Heart right ventricle (tissue), 16 donors: ENCODE data around the gene TMEM51. TPM values are rescaled to one million over a fixed set of nuclear protein-coding genes. Genes with fewer than 3 reads are reported as not detected.

Experiments
- ATAC-seq, 8 donors: fragments of 200-7000 bp; cut with Tn5 transposase; one replicate each; pipeline ENCODE4 v1.9.1; 2020; ENCODE audit warnings: mild to moderate bottlenecking in 8 of 8, moderate library complexity in 8 of 8, moderate number of reproducible peaks in 1 of 8
- DNase-seq, 2 donors: peaks; one replicate each; pipeline ENCODE4 v3.0.0-alpha.2; 2020
- H3K27ac ChIP-seq, 10 donors: fragments of 200-600 bp; sonication (generic) in 2 of 10; one replicate each; pipeline versions ENCODE4 v1.5.0 to v1.8.0; 2020 to 2022; ENCODE audit warnings: mild to moderate bottlenecking in 3 of 10
- H3K27me3 ChIP-seq, 7 donors: fragments of 200-600 bp; one replicate each; pipeline ENCODE4 v1.8.0; 2021 to 2022; ENCODE audit warnings: mild to moderate bottlenecking in 2 of 7
- H3K36me3 ChIP-seq, 9 donors: fragments of 200-600 bp; sonication (generic) in 1 of 9; one replicate each; pipeline versions ENCODE4 v1.5.0 to v1.8.0; 2020 to 2022; ENCODE audit warnings: mild to moderate bottlenecking in 2 of 9
- H3K4me1 ChIP-seq, 9 donors: fragments of 200-600 bp; sonication (generic) in 1 of 9; one replicate each; pipeline versions ENCODE4 v1.5.0 to v1.8.0; 2020 to 2022; ENCODE audit warnings: mild to moderate bottlenecking in 4 of 9
- H3K4me3 ChIP-seq, 10 donors: fragments of 200-600 bp; sonication (generic) in 2 of 10; one replicate each; pipeline versions ENCODE4 v1.5.0 to v1.8.0; 2020 to 2022; ENCODE audit warnings: mild to moderate bottlenecking in 7 of 10, moderate library complexity in 2 of 10
- H3K9me3 ChIP-seq, 11 donors: fragments of 200-600 bp in 10 of 11; sonication (generic) in 2 of 11; one replicate each; pipeline versions ENCODE4 v1.5.0 to v1.8.0; 2013 to 2022; ENCODE audit warnings: mild to moderate bottlenecking in 2 of 11, control low read depth in 1 of 11, moderate library complexity in 1 of 11
- WGBS, 2 donors: extraction: QIAGEN DNeasy Blood & Tissue Kit; methylation state at CpG; one replicate each; pipeline ENCODE4 v1.1.7; 2013; ENCODE audit warnings: inconsistent platforms in 1 of 2; 5-methylcytosine and 5-hydroxymethylcytosine counted together
- intact Hi-C, 10 donors: fragments of 100-400 bp; cut with DNase I; formaldehyde crosslinking; loops; one replicate each; pipeline versions ENCODE4 v1.11.1 to v1.14.2; 2022
- polyA plus RNA-seq, 2 donors: library from polyadenylated mRNA; stranded (reverse); fragments of 200-250 nt; gene quantifications; one replicate each; pipeline ENCODE4 v1.2.3, GENCODE V29; 2013
- total RNA-seq, 10 donors: library from RNA; stranded (reverse); fragmentation: NEBNext Ultra II Directional in 3 of 10; extraction: Animal tissue kit (Norgen Biotek cat#: 25700) in 3 of 10; gene quantifications; one replicate each; pipeline versions ENCODE4 v1.2.1 to v1.2.4, GENCODE V29; 2021 to 2023
- TF ChIP-seq, protein P1 (sequence below), 9 donors: fragments of 200-600 bp; sonication (generic) in 2 of 9; IDR thresholded peaks; one replicate each; pipeline versions ENCODE4 v1.5.0 to v1.8.0; 2021 to 2022; ENCODE audit warnings: antibody characterized with exemption in 9 of 9, mild to moderate bottlenecking in 5 of 9, moderate library complexity in 1 of 9
- donor health status: Arrhythmogenic right ventricular cardiomyopathy.
- donor health status: ischemic (EF 13 %, LVEDD 7.1; RV severe dilation, severe dysfunction).
- donor health status: healthy with polysubstance abuse.
- donor health status: DM: no; HTN: yes; CAD: no.
- donor health status: DM: no; HTN: no; CAD: no.
- donor health status: ischemic (EF 25% LVEDD 6.9; RV normal size, moderate dysfunction).
- donor health status: ischemic (EF 25% LVEDD 5.7; RV mildly dilated, moderate dysfunction).
- donor health status: healthy.
- donor health status: DM: yes; HTN: yes; CAD: no.
- donor health status: Ischemic cardiomyopathy.
- donor health status: ischemic (EF 35%, LVEDD 5.7; RV mildly dilated, moderate dysfunction).
- donor health status: nonischemic (EF 11% LVEDD 7.7; RV severe dilation, severe dysfunction).
- donor health status: DM: yes; HTN: yes; CAD: no.
- donor health status: PGD.
- donor health status: ischemic (EF 29% LVEDD 5.4; RV normal size, mild dysfunction).
- donor health status: nonischemic (EF 23%, LVEDD 6.1; RV moderate dilation, normal function).

The TMEM51 gene
- total and polyA plus RNA-seq, 12 donors: 2.0 to 9.5 (median 3.2) TPM

DNA sequence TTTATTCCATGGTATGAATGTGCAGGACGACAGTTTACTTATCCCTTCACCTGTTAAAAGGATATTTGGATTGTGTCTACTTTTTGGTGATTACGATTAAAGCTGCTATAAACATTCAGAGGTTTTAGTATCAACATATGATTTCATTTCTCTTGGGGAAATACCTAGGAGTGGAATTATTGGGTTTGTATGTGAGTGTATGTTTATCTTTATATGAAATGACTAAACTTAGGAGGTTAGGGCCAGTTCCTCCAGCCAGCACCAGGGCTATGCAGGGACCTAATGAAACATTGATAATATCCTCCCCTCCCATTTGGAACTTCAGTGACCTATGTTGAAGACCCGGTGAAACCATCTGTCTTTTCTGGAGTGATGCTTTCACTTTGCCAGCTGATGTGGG is 13.8 kb downstream of the TMEM51 start:
- ATAC-seq (no peak), DNase-seq (no peak)
- peaks cover 0 to 29% (median 6%) of the 10 kb centered on the region in 9 donors for H3K4me1 ChIP-seq
- no peaks in the 10 kb centered on the region for H3K9me3 ChIP-seq
- TF ChIP-seq, protein P1, sequence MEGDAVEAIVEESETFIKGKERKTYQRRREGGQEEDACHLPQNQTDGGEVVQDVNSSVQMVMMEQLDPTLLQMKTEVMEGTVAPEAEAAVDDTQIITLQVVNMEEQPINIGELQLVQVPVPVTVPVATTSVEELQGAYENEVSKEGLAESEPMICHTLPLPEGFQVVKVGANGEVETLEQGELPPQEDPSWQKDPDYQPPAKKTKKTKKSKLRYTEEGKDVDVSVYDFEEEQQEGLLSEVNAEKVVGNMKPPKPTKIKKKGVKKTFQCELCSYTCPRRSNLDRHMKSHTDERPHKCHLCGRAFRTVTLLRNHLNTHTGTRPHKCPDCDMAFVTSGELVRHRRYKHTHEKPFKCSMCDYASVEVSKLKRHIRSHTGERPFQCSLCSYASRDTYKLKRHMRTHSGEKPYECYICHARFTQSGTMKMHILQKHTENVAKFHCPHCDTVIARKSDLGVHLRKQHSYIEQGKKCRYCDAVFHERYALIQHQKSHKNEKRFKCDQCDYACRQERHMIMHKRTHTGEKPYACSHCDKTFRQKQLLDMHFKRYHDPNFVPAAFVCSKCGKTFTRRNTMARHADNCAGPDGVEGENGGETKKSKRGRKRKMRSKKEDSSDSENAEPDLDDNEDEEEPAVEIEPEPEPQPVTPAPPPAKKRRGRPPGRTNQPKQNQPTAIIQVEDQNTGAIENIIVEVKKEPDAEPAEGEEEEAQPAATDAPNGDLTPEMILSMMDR (IDR thresholded peaks at IDR 0.05): no peak
- no peak overlapping the region for H3K27ac ChIP-seq
- no peak overlapping the region for H3K4me3 ChIP-seq
- 62 to 80% methylated on average over 3 of the region's 3 CpGs for WGBS, 2 donors
- H3K27me3 ChIP-seq: no peaks in the 10 kb centered on the region
- H3K36me3 ChIP-seq: no peaks in the 10 kb centered on the region
- intact Hi-C loops: no loop called here

GRCh38 chr1:15168479-15168878 is 14.9 kb downstream of the TMEM51 start:
- 53 to 66% methylated on average over 5 of the region's 5 CpGs for WGBS, 2 donors
- no peak for DNase-seq
- no peak overlapping the region for H3K4me3 ChIP-seq
- no peaks in the 10 kb centered on the region for H3K27me3 ChIP-seq
- peak overlapping the region in 1 of 10 donors; percentile 60 for H3K27ac ChIP-seq
- H3K36me3 ChIP-seq: no peaks in the 10 kb centered on the region
- TF ChIP-seq, protein P1 (IDR thresholded peaks at IDR 0.05): no peak
- peaks cover 0 to 39% (median 9%) of the 10 kb centered on the region in 9 donors for H3K4me1 ChIP-seq
- no peaks in the 10 kb centered on the region for H3K9me3 ChIP-seq
- intact Hi-C loops: no loop called here
- ATAC-seq: peak in 2 of 8 donors; percentile 52 to 75

- no peak for DNase-seq
- no peak overlapping the region for H3K4me3 ChIP-seq
- WGBS, 2 donors: 93% methylated on average over 7 of the region's 7 CpGs
- no peaks in the 10 kb centered on the region for H3K36me3 ChIP-seq
- peaks cover 0 to 39% (median 12%) of the 10 kb centered on the region in 9 donors for H3K4me1 ChIP-seq
- no peaks in the 10 kb centered on the region for H3K27me3 ChIP-seq
- ATAC-seq: no peak
- no peaks in the 10 kb centered on the region for H3K9me3 ChIP-seq
- no peak overlapping the region for H3K27ac ChIP-seq
- TF ChIP-seq, protein P1 (IDR thresholded peaks at IDR 0.05): no peak
- intact Hi-C loops: no loop called here
These were observed 16.5 kb downstream of the TMEM51 start for GRCh38 chr1:15170071-15170470.

GRCh38 chr1:15171271-15171908 is 17.8 kb downstream of the TMEM51 start:
- H3K9me3 ChIP-seq: no peaks in the 10 kb centered on the region
- intact Hi-C loops: no loop called here
- H3K36me3 ChIP-seq: no peaks in the 10 kb centered on the region
- ATAC-seq: no peak
- WGBS, 2 donors: 80 to 84% methylated on average over 15 of the region's 15 CpGs
- DNase-seq: no peak
- H3K4me1 ChIP-seq: peaks cover 0 to 39% (median 10%) of the 10 kb centered on the region in 9 donors
- peak overlapping the region in 1 of 10 donors; percentile 20 for H3K27ac ChIP-seq
- no peaks in the 10 kb centered on the region for H3K27me3 ChIP-seq
- H3K4me3 ChIP-seq: no peak overlapping the region
- TF ChIP-seq, protein P1 (IDR thresholded peaks at IDR 0.05): no peak
